ENCODE data around the gene CYP4F2. TPM values are rescaled to one million over a fixed set of nuclear protein-coding genes. Genes with fewer than 3 reads are reported as not detected.

CYP4F2 gene
- total and polyA plus RNA-seq, 2 donors (not counting 3 experiments of a cell fraction or from before 2014, with no cell fraction given): not detected

DNA sequence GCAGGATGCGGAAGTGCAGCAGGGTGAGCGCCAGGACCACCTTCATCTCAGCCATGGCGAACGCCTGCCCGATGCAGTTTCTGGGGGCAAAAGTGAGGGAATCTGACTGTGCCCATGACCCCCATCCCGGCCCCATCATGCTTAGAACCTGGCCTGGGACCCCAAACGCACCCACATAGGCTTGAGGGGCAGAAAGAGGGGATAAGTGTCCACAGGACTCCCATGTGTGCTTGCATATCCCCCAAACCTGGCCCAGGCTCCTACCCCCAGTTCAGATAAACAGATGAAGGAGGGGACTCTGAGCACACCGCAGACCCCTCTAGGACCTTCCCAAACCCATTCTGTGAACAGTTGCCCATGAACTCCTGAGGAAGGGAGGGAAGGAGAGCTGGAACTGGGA lies 16.0 kb upstream of the CYP4F2 start:
- no peak overlapping the region for H2AFZ ChIP-seq (ENCODE audit: low read depth, low read length)
- no peak overlapping the region for H3K27ac ChIP-seq (ENCODE audit: insufficient read depth, low read depth, low read length)
- DNase-seq (ENCODE audit: low read depth, low spot score) (no peak), FAIRE-seq (no peak)
- TF ChIP-seq, protein P1, sequence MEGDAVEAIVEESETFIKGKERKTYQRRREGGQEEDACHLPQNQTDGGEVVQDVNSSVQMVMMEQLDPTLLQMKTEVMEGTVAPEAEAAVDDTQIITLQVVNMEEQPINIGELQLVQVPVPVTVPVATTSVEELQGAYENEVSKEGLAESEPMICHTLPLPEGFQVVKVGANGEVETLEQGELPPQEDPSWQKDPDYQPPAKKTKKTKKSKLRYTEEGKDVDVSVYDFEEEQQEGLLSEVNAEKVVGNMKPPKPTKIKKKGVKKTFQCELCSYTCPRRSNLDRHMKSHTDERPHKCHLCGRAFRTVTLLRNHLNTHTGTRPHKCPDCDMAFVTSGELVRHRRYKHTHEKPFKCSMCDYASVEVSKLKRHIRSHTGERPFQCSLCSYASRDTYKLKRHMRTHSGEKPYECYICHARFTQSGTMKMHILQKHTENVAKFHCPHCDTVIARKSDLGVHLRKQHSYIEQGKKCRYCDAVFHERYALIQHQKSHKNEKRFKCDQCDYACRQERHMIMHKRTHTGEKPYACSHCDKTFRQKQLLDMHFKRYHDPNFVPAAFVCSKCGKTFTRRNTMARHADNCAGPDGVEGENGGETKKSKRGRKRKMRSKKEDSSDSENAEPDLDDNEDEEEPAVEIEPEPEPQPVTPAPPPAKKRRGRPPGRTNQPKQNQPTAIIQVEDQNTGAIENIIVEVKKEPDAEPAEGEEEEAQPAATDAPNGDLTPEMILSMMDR (IDR thresholded peaks at IDR 0.05; ENCODE audit: extremely low read depth in 1 of 2, insufficient read depth in 1 of 2, low read depth in 1 of 2, low read length in 2 of 2): no peak
- no peaks in the 10 kb centered on the region for H3K36me3 ChIP-seq (ENCODE audit: control insufficient read depth in 2 of 2, extremely low read depth in 1 of 2, insufficient read depth in 2 of 2, low read length in 2 of 2)
- H3K4me2 ChIP-seq (ENCODE audit: insufficient read depth, low read length): no peak overlapping the region
- dilution Hi-C loops (cut with MboI; ENCODE audit: extremely low pct_ligation_motif_present, low sequenced_read_pairs) (no loop called here), intact Hi-C loops (cut with micrococcal nuclease) (no loop called here)
- no peaks in the 10 kb centered on the region for H3K9me1 ChIP-seq (replicated peaks; ENCODE audit: control insufficient read depth, extremely low read depth, insufficient read depth, low read length)
- peaks cover 2 to 10% of the 10 kb centered on the region in 2 experiments for H3K27me3 ChIP-seq (ENCODE audit: control insufficient read depth in 2 of 2, insufficient read depth in 2 of 2, low read length in 2 of 2)
- no peaks in the 10 kb centered on the region for H4K20me1 ChIP-seq (replicated peaks; ENCODE audit: control insufficient read depth, extremely low read depth, insufficient read depth, low read length)
- H3K9me3 ChIP-seq (replicated peaks; ENCODE audit: control insufficient read depth, insufficient read depth, low read length): no peaks in the 10 kb centered on the region
- POLR2A ChIA-PET: no interaction called here
- H3K9ac ChIP-seq (replicated peaks; ENCODE audit: extremely low read depth, insufficient read depth, low read length): no peak overlapping the region
- no peaks in the 10 kb centered on the region for H3K4me1 ChIP-seq (ENCODE audit: control insufficient read depth, extremely low read depth, insufficient read depth, low read length)
- BruUV-seq (replicated peaks): no TSS peak
- CTCF ChIA-PET: no interaction called here
- H3K4me3 ChIP-seq (replicated peaks in 1 of 3; ENCODE audit: insufficient read depth in 1 of 3, low read depth in 1 of 3, low read length in 3 of 3): no peak overlapping the region
- no peaks in the 10 kb centered on the region for H3K79me2 ChIP-seq (ENCODE audit: control insufficient read depth, insufficient read depth, low read length)

DNA sequence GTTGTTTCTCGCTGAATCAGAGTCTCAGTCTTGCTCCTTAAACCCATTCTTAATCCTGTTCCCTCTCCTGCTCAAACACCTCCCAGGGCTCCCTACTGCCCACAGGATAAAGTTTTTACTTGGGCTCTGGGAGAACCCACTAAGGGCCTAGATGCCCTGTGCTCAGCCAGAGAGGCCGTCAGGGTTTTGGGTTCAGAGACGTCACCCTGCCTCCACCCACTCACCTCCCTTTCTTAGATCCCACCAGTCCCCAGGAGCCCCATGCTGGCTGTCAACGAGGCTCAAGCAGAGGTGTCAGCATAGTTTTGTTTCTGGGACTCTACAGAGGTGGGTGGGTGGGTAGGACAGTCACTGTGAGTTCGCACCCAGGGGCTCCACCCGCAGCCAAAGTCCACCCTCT lies 15.5 kb upstream of the CYP4F2 start:
- POLR2A ChIA-PET: no interaction called here
- no TSS peak for BruUV-seq (replicated peaks)
- intact Hi-C loops (cut with micrococcal nuclease): no loop called here
- DNase-seq (ENCODE audit: low read depth, low spot score) (no peak), FAIRE-seq (no peak)
- no peaks in the 10 kb centered on the region for H3K9me3 ChIP-seq (replicated peaks; ENCODE audit: control insufficient read depth, insufficient read depth, low read length)
- H3K4me1 ChIP-seq (ENCODE audit: control insufficient read depth, extremely low read depth, insufficient read depth, low read length): no peaks in the 10 kb centered on the region
- CTCF ChIA-PET: no interaction called here
- no peak overlapping the region for H3K27ac ChIP-seq (ENCODE audit: insufficient read depth, low read depth, low read length)
- no peaks in the 10 kb centered on the region for H3K79me2 ChIP-seq (ENCODE audit: control insufficient read depth, insufficient read depth, low read length)
- H3K27me3 ChIP-seq (ENCODE audit: control insufficient read depth in 2 of 2, insufficient read depth in 2 of 2, low read length in 2 of 2): peaks cover 2 to 10% of the 10 kb centered on the region in 2 experiments
- no peak overlapping the region for H3K4me2 ChIP-seq (ENCODE audit: insufficient read depth, low read length)
- TF ChIP-seq GATA2 (IDR thresholded peaks at IDR 0.05; ENCODE audit: insufficient read depth, insufficient read length, low read depth, low read length) (no peak), EZH2 (IDR thresholded peaks at IDR 0.05; ENCODE audit: borderline replicate concordance, low read depth, low read length, severe bottlenecking) (no peak), POLR2AphosphoS5 (IDR thresholded peaks at IDR 0.05; ENCODE audit: insufficient read depth, low read depth, low read length) (no peak), POLR2A (IDR thresholded peaks at IDR 0.05; ENCODE audit: low read depth, low read length) (no peak), MYC (IDR thresholded peaks at IDR 0.05; ENCODE audit: low read depth, low read length) (no peak), FOS (IDR thresholded peaks at IDR 0.05; ENCODE audit: borderline replicate concordance, insufficient read depth, low read length) (no peak), JUN (IDR thresholded peaks at IDR 0.05; ENCODE audit: borderline replicate concordance, insufficient read depth, insufficient read length, low read depth) (no peak)
- TF ChIP-seq, protein P1 (IDR thresholded peaks at IDR 0.05; ENCODE audit: extremely low read depth in 1 of 2, insufficient read depth in 1 of 2, low read depth in 1 of 2, low read length in 2 of 2): no peak
- TF ChIP-seq, protein P2, sequence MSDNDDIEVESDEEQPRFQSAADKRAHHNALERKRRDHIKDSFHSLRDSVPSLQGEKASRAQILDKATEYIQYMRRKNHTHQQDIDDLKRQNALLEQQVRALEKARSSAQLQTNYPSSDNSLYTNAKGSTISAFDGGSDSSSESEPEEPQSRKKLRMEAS (IDR thresholded peaks at IDR 0.05; ENCODE audit: insufficient read depth, insufficient read length): no peak
- no peaks in the 10 kb centered on the region for H3K36me3 ChIP-seq (ENCODE audit: control insufficient read depth in 2 of 2, extremely low read depth in 1 of 2, insufficient read depth in 2 of 2, low read length in 2 of 2)
- H3K9ac ChIP-seq (replicated peaks; ENCODE audit: extremely low read depth, insufficient read depth, low read length): no peak overlapping the region
- H3K4me3 ChIP-seq (replicated peaks in 1 of 3; ENCODE audit: insufficient read depth in 1 of 3, low read depth in 1 of 3, low read length in 3 of 3): no peak overlapping the region
- H3K9me1 ChIP-seq (replicated peaks; ENCODE audit: control insufficient read depth, extremely low read depth, insufficient read depth, low read length): no peaks in the 10 kb centered on the region
- dilution Hi-C loops (cut with MboI; ENCODE audit: extremely low pct_ligation_motif_present, low sequenced_read_pairs): no loop called here
- no peak overlapping the region for H2AFZ ChIP-seq (ENCODE audit: low read depth, low read length)
- no peaks in the 10 kb centered on the region for H4K20me1 ChIP-seq (replicated peaks; ENCODE audit: control insufficient read depth, extremely low read depth, insufficient read depth, low read length)

All from endothelial cell of umbilical vein (primary cell).